Mesothelial cell of epicardium (in vitro differentiated cells): ENCODE data around the gene TRIM71. TPM values are rescaled to one million over a fixed set of nuclear protein-coding genes. Genes with fewer than 3 reads are reported as not detected.

Experiments
- DNase-seq, 2 experiments: peaks; one replicate each; pipeline ENCODE4 v3.0.0; 2021; ENCODE audit warnings: low spot score in 2 of 2; ENCODE audit not compliant: unreplicated experiment in 2 of 2
- H3K27ac Mint-ChIP-seq: 2 replicates; pipeline ENCODE4 v1.8.0; 2021; ENCODE audit warnings: mixed read lengths
- H3K27me3 Mint-ChIP-seq: 2 replicates; pipeline ENCODE4 v1.8.0; 2021; ENCODE audit warnings: low read depth, mixed read lengths
- H3K36me3 Mint-ChIP-seq: 2 replicates; pipeline ENCODE4 v1.8.0; 2021; ENCODE audit warnings: mixed read lengths
- H3K4me1 Mint-ChIP-seq: 2 replicates; pipeline ENCODE4 v1.8.0; 2021; ENCODE audit warnings: mixed read lengths
- H3K4me3 Mint-ChIP-seq: 2 replicates; pipeline ENCODE4 v1.8.0; 2021; ENCODE audit warnings: mild to moderate bottlenecking, moderate library complexity, mixed read lengths
- H3K9me3 Mint-ChIP-seq: 2 replicates; pipeline ENCODE4 v1.8.0; 2021; ENCODE audit warnings: mixed read lengths
- total RNA-seq: library from RNA; stranded (reverse); gene quantifications from 3 replicates; pipeline ENCODE4 v1.2.1, GENCODE V29; 2021
- TF ChIP-seq, protein P1 (sequence below): fragments of 200-600 bp; sonication (generic); IDR thresholded peaks from one replicate; pipeline ENCODE4 v1.5.0; 2021; ENCODE audit warnings: antibody characterized with exemption; ENCODE audit not compliant: unreplicated experiment

Gene TRIM71
- total RNA-seq, 1 donor from 2014 or later, result 2.7 TPM

DNA sequence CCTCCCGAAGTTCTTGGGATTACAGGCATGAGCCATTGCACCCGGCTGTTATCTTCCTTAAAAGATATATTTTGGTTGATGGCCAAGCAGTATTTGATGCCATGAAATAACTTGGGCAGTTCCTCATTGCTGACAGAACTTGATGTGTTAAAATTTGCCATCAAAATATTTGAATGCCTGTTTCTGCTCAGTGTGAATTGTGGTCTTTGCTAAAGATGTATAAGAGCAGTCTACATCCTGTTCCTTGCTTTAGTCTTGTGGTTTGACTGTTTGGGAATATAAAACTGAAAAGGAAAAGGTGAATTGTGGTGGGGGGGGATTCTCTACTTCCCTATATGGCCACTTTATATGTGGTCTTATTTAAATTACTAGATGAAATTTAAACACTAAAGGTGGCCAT lies 14.0 kb downstream of the TRIM71 start:
- H3K9me3 Mint-ChIP-seq, result no peaks in the 10 kb centered on the region
- H3K27ac Mint-ChIP-seq, result no peak overlapping the region
- peaks cover 5% of the 10 kb centered on the region for H3K27me3 Mint-ChIP-seq
- no peaks in the 10 kb centered on the region for H3K36me3 Mint-ChIP-seq
- no peak overlapping the region for H3K4me3 Mint-ChIP-seq
- TF ChIP-seq, protein P1, sequence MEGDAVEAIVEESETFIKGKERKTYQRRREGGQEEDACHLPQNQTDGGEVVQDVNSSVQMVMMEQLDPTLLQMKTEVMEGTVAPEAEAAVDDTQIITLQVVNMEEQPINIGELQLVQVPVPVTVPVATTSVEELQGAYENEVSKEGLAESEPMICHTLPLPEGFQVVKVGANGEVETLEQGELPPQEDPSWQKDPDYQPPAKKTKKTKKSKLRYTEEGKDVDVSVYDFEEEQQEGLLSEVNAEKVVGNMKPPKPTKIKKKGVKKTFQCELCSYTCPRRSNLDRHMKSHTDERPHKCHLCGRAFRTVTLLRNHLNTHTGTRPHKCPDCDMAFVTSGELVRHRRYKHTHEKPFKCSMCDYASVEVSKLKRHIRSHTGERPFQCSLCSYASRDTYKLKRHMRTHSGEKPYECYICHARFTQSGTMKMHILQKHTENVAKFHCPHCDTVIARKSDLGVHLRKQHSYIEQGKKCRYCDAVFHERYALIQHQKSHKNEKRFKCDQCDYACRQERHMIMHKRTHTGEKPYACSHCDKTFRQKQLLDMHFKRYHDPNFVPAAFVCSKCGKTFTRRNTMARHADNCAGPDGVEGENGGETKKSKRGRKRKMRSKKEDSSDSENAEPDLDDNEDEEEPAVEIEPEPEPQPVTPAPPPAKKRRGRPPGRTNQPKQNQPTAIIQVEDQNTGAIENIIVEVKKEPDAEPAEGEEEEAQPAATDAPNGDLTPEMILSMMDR, result no peak
- peaks cover 8% of the 10 kb centered on the region for H3K4me1 Mint-ChIP-seq
- no peak for DNase-seq

DNA sequence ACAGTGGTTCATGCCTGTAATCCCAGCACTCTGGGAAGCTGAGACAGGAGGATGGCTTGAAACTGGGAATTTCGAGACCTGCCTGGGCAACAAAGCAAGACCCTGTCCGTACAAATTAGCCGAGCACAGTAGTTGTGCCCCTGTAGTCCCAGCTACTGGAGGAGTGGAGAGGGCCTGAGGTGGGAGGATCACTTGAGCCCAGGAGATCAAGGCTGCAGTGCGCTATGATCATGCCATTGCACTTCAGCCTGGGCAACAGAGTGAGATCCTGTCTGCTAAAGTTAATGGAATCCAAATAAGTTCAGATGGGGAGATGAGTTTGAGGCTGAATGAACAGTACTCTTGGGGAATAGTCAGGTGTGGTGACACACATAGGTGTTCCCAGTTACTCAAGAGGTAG lies 14.4 kb downstream of the TRIM71 start:
- peaks cover 5% of the 10 kb centered on the region for H3K27me3 Mint-ChIP-seq
- no peaks in the 10 kb centered on the region for H3K36me3 Mint-ChIP-seq
- no peaks in the 10 kb centered on the region for H3K9me3 Mint-ChIP-seq
- TF ChIP-seq, protein P1, result no peak
- no peak overlapping the region for H3K4me3 Mint-ChIP-seq
- DNase-seq, result no peak
- no peak overlapping the region for H3K27ac Mint-ChIP-seq
- peaks cover 8% of the 10 kb centered on the region for H3K4me1 Mint-ChIP-seq

DNA sequence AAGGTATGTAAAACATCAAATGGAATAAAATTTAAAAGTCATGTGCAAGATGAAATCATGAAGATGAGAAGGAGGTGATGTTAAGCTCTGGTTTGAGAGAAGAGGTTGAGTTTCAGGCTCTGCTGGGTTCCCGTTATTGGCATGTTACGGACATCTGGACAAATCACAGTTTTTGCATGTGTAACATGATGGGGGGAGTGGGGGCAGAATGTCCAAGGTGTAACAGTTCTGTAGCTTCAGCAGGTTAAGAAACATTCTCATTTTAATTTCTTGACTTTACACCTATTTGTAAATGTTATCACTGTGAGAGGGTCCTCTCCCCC lies 17.2 kb downstream of the TRIM71 start:
- no peaks in the 10 kb centered on the region for H3K36me3 Mint-ChIP-seq
- H3K9me3 Mint-ChIP-seq, result no peaks in the 10 kb centered on the region
- DNase-seq, result no peak
- no peak overlapping the region for H3K4me3 Mint-ChIP-seq
- H3K27ac Mint-ChIP-seq, result no peak overlapping the region
- H3K27me3 Mint-ChIP-seq, result peaks cover 9% of the 10 kb centered on the region
- H3K4me1 Mint-ChIP-seq, result peaks cover 13% of the 10 kb centered on the region
- TF ChIP-seq, protein P1, result no peak

DNA sequence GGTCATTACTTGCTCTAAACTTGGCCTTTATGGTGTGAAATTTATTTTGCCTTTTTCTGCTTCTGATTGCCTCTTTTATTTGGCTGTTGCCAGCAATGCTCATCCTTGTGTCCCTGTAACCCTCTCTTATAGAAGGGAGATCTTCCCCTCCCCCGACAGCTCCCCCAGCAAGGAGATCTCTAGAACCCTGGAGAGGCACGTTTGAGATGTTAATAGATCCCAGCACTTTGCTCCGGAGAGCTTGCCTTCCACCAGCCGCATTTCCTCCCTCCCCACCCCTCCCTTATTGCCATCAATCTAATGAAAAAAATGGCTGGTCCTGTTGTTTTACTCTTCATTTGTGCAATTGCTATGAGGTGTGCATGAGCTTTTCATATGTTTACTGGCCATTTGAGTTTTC lies 18.2 kb downstream of the TRIM71 start:
- H3K9me3 Mint-ChIP-seq, result no peaks in the 10 kb centered on the region
- no peak for DNase-seq
- TF ChIP-seq, protein P1, result no peak
- peaks cover 20% of the 10 kb centered on the region for H3K4me1 Mint-ChIP-seq
- no peak overlapping the region for H3K27ac Mint-ChIP-seq
- no peak overlapping the region for H3K4me3 Mint-ChIP-seq
- no peaks in the 10 kb centered on the region for H3K36me3 Mint-ChIP-seq
- peaks cover 9% of the 10 kb centered on the region for H3K27me3 Mint-ChIP-seq

DNA sequence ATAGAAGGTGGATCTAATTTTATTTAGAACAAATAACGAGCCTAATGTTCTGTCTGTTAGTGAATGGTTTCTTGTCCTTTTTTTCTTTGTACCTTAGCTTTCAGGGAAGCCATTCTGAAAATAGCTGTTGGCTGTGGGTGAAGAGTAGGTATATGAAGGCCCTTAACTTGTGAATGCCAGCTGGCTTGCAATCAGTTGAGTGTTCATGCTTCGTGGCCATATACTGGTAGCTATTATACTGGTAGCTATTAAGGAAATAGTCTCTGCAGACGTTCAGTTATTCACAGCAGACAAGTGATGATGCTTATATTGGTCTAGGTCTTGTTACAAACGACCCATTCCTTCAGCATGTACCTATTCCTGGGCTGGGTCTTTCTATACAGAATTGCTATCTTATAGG lies 18.8 kb downstream of the TRIM71 start:
- DNase-seq, result no peak
- Mint-ChIP-seq H3K9me3 (no peaks in the 10 kb centered on the region), H3K4me3 (no peak overlapping the region), H3K36me3 (no peaks in the 10 kb centered on the region), H3K27ac (no peak overlapping the region), H3K4me1 (peaks cover 20% of the 10 kb centered on the region), H3K27me3 (peaks cover 9% of the 10 kb centered on the region)
- TF ChIP-seq, protein P1, result no peak

DNA sequence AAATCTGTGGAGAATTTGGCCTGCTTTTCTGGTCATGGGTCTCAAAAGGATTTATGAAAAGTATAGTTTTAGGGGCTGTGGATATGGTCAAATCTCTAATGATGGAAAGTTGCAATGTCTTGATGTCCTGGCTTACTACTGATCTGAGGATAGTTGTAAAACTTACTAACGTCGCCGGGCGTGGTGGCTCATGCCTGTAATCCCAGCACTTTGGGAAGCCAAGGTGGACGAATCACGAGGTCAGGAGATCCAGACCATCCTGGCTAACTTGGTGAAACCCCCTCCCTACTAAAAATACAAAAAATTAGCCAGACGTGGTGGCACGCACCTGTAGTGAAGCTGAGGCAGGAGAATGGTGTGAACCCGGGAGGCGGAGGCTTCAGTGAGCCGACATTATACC lies 19.6 kb downstream of the TRIM71 start:
- no peaks in the 10 kb centered on the region for H3K9me3 Mint-ChIP-seq
- TF ChIP-seq, protein P1, result no peak
- no peak overlapping the region for H3K4me3 Mint-ChIP-seq
- peaks cover 9% of the 10 kb centered on the region for H3K27me3 Mint-ChIP-seq
- DNase-seq, result no peak
- H3K36me3 Mint-ChIP-seq, result no peaks in the 10 kb centered on the region
- peaks cover 27% of the 10 kb centered on the region for H3K4me1 Mint-ChIP-seq
- no peak overlapping the region for H3K27ac Mint-ChIP-seq
